GM12891 (cell line): Measurements from ENCODE around the gene SYT1.

Experiments
- POLR2A ChIP-seq: IDR thresholded peaks from 2 replicates; pipeline ENCODE4 v1.6.1; 2011; ENCODE audit warnings: low read depth, low read length, control low read depth
- POLR2AphosphoS5 ChIP-seq: IDR thresholded peaks from 2 replicates; pipeline ENCODE4 v1.6.1; 2011; ENCODE audit warnings: low read depth, low read length, control low read depth
- POU2F2 ChIP-seq: IDR thresholded peaks from 2 replicates; pipeline ENCODE4 v1.6.1; 2011; ENCODE audit warnings: low read depth, mild to moderate bottlenecking, control low read depth, low read length, moderate library complexity
- SPI1 ChIP-seq: IDR thresholded peaks from 2 replicates; pipeline ENCODE4 v1.6.1; 2011; ENCODE audit warnings: low read depth, low read length, control low read depth
- TAF1 ChIP-seq: IDR thresholded peaks from 2 replicates; pipeline ENCODE4 v1.6.1; 2011; ENCODE audit warnings: low read depth, low read length, control low read depth

GRCh38 chr12:78824918-78825317 is 39.7 kb upstream of the SYT1 start:
- TF ChIP-seq POLR2A (no peak), TAF1 (no peak), POLR2AphosphoS5 (no peak), POU2F2 (no peak), SPI1 (no peak)
